Prostate gland (tissue), 2 donors: ENCODE measurements around the gene COL16A1. TPM values are rescaled to one million over a fixed set of nuclear protein-coding genes. Genes with fewer than 3 reads are reported as not detected.
"Not testable (repeated sequence)": the region's sequence is repeated elsewhere in the genome, so short reads cannot be mapped to it uniquely, and the experiment has no call there.

Experiments used
- DNase-seq: peaks from one replicate; pipeline ENCODE4 v3.0.0-alpha.2; 2019; ENCODE audit warnings: low spot score
- H3K27ac ChIP-seq, 2 donors: fragments of 200-600 bp; sonication (generic); 2 replicates each; pipeline ENCODE4 v1.5.1; 2017 to 2019
- H3K27me3 ChIP-seq: fragments of 200-600 bp; sonication (generic); replicated peaks from 2 replicates; pipeline ENCODE4 v1.5.1; 2019; ENCODE audit not compliant: insufficient read depth
- H3K36me3 ChIP-seq, 2 donors: fragments of 200-600 bp; sonication (generic); 1 replicate in 1 of 2; 2 replicates in 1 of 2; pipeline versions ENCODE4 v1.5.1 to v1.8.1; 2017 to 2019
- H3K4me1 ChIP-seq: fragments of 200-600 bp; sonication (generic); replicated peaks from 2 replicates; pipeline ENCODE4 v1.5.1; 2019
- H3K4me3 ChIP-seq, 2 donors: fragments of 200-600 bp; sonication (generic); 2 replicates each; pipeline ENCODE4 v1.5.1; 2017 to 2019
- H3K9me3 ChIP-seq: fragments of 200-600 bp; sonication (generic); 2 replicates; pipeline ENCODE4 v1.5.1; 2017
- POLR2A ChIP-seq: fragments of 450-650 bp; IDR thresholded peaks from one replicate; pipeline ENCODE4 v1.6.1; 2016; ENCODE audit warnings: antibody characterized with exemption, mild to moderate bottlenecking
- POLR2AphosphoS5 ChIP-seq: sonication (generic); formaldehyde crosslinking; IDR thresholded peaks from one replicate; pipeline ENCODE4 v1.6.1; 2017; ENCODE audit warnings: antibody characterized with exemption
- WGBS: methylation state at CpG from one replicate; pipeline ENCODE4 v1.1.5; 2018; 5-methylcytosine and 5-hydroxymethylcytosine counted together
- intact Hi-C: fragments of 100-400 bp; cut with DNase I; formaldehyde crosslinking; loops from one replicate; pipeline ENCODE4 v1.14.2; 2022
- total RNA-seq, 2 donors: library from RNA; depleted of rRNA; stranded (reverse); fragments of >200 nt; gene quantifications; one replicate each; pipeline ENCODE4 v1.1.0, GENCODE V29; 2016
- TF ChIP-seq, protein P1 (sequence below), 4 experiments: fragments of 200-600 bp in 2 of 4; fragments of 450-650 bp in 2 of 4; sonication (generic) in 2 of 4; IDR thresholded peaks; 1 replicate in 3 of 4; 2 replicates in 1 of 4; pipeline ENCODE4 v1.5.1; 2016 to 2019; ENCODE audit warnings: antibody characterized with exemption in 4 of 4, mild to moderate bottlenecking in 2 of 4, moderate library complexity in 2 of 4

Gene COL16A1
- total RNA-seq, 2 donors from 2014 or later: 45.3 to 89.4 TPM

DNA sequence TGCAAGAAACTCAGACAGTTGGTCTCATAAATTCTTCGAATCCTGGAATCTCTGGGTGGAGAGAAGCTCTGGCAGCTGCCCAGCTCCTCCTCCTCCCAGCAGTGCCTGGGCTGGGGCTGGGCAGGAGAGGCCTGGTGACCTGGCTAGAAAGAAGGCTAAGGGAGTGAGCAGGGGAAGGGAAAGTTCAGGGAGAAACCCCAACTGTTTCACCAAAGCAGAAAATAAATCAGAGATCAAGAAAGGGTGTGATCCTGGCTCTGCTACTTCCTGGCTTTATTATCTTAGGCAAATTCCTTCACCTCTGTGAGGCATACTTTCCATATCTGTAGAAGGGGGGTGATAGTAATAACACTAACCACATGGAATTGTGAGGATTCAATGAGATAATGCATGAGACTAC, 8.8 kb upstream of the COL16A1 start:
- WGBS: 17% methylated on average over 1 of the region's 1 CpG
- intact Hi-C loops: loop anchor here (5.0 kb wide), 1 partner anchor 135 kb away; the partner anchor contains the start of gene TINAGL1
- Histone ChIP-seq H3K27ac (peak overlapping the region; percentile 49 to 85), H3K36me3 (no peaks in the 10 kb centered on the region), H3K27me3 (peaks cover 1% of the 10 kb centered on the region), H3K9me3 (no peaks in the 10 kb centered on the region), H3K4me1 (no peaks in the 10 kb centered on the region), H3K4me3 (no peak overlapping the region)
- no peak for DNase-seq
- TF ChIP-seq POLR2A (no peak), POLR2AphosphoS5 (peak; percentile 26)
- TF ChIP-seq, protein P1, sequence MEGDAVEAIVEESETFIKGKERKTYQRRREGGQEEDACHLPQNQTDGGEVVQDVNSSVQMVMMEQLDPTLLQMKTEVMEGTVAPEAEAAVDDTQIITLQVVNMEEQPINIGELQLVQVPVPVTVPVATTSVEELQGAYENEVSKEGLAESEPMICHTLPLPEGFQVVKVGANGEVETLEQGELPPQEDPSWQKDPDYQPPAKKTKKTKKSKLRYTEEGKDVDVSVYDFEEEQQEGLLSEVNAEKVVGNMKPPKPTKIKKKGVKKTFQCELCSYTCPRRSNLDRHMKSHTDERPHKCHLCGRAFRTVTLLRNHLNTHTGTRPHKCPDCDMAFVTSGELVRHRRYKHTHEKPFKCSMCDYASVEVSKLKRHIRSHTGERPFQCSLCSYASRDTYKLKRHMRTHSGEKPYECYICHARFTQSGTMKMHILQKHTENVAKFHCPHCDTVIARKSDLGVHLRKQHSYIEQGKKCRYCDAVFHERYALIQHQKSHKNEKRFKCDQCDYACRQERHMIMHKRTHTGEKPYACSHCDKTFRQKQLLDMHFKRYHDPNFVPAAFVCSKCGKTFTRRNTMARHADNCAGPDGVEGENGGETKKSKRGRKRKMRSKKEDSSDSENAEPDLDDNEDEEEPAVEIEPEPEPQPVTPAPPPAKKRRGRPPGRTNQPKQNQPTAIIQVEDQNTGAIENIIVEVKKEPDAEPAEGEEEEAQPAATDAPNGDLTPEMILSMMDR (IDR thresholded peaks at IDR 0.05): no peak

DNA sequence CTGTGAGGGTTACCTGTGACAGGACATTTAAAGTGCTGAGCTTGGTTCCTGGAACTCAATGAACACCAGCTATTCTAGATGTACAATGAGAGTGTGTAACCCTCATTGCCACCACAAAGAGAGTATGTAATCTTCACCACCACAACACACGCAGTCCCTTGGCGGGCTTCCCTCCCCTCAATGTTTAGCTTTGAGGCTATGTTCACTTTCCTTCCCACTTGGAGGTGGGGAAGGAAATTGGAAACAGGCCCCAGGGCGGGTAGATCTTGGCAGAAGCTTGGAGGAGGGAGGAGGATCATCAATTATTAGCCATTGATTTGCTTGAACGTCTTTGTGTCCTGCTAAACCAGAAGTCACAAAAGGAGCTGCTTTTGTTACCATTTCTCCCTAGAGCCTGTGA, 8.3 kb upstream of the COL16A1 start:
- 31% methylated on average over 4 of the region's 4 CpGs for WGBS
- TF ChIP-seq POLR2AphosphoS5 (no peak), POLR2A (no peak)
- TF ChIP-seq, protein P1 (IDR thresholded peaks at IDR 0.05): no peak
- Histone ChIP-seq H3K4me1 (no peaks in the 10 kb centered on the region), H3K27me3 (no peaks in the 10 kb centered on the region), H3K36me3 (no peaks in the 10 kb centered on the region), H3K9me3 (no peaks in the 10 kb centered on the region), H3K27ac (peak overlapping the region in 1 of 2 donors; percentile 49), H3K4me3 (no peak overlapping the region)
- intact Hi-C loops: loop anchor here (5.0 kb wide), 1 partner anchor 135 kb away; the partner anchor contains the start of gene TINAGL1
- no peak for DNase-seq

DNA sequence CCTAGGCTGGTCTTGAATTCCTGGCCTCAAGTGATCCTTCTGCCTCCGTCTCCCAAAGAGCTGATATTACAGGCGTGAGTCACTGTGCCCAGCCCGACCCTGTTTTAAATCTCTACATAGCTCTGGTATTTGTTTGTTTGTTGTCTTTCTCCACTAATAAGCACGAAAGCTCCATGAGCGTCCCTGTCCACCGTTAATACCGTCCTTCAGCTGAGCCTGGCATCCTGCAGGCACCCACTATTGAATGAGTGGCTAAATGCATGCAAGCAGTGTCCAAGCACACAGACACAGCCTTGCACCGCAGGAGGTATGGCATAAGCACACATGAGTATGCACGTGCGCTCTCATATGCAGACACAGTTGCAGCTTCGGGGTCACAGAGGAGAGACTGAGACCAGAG, 4.5 kb upstream of the COL16A1 start:
- H3K36me3 ChIP-seq: no peaks in the 10 kb centered on the region
- WGBS: 92% methylated on average over 11 of the region's 11 CpGs
- intact Hi-C loops: no loop called here
- H3K9me3 ChIP-seq: no peaks in the 10 kb centered on the region
- TF ChIP-seq, protein P1 (IDR thresholded peaks at IDR 0.05): no peak
- TF ChIP-seq POLR2A (no peak), POLR2AphosphoS5 (no peak)
- H3K4me1 ChIP-seq: peaks cover 10% of the 10 kb centered on the region
- DNase-seq: no peak
- no peak overlapping the region for H3K27ac ChIP-seq
- no peak overlapping the region for H3K4me3 ChIP-seq
- no peaks in the 10 kb centered on the region for H3K27me3 ChIP-seq

DNA sequence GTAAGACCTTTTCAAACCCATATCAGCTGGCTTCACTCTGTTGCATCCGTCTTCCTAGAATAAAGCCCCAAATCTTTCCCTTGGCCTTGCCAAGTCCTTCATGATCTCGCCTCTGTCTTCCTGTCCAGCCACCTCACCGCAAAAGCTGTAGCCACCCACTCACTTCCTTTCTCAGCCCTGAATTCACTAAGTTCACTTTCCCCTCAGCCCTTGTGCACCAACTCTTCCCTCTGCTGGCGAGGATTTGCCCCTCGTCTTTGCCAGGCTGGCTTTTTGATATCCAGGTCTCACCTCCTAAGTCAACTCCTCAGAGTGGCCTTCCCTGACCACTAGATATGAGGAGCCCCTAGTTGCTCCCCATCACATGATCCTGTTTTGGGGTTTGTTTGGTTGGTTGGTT, 3.9 kb upstream of the COL16A1 start:
- no peak for TF ChIP-seq POLR2AphosphoS5
- no peak for TF ChIP-seq POLR2A
- TF ChIP-seq, protein P1 (IDR thresholded peaks at IDR 0.05): no peak
- H3K4me1 ChIP-seq: peaks cover 10% of the 10 kb centered on the region
- no peak for DNase-seq
- intact Hi-C loops: no loop called here
- no peaks in the 10 kb centered on the region for H3K9me3 ChIP-seq
- H3K27me3 ChIP-seq: no peaks in the 10 kb centered on the region
- no peak overlapping the region for H3K4me3 ChIP-seq
- no peaks in the 10 kb centered on the region for H3K36me3 ChIP-seq
- no peak overlapping the region for H3K27ac ChIP-seq
- 49% methylated on average over 5 of the region's 5 CpGs for WGBS

DNA sequence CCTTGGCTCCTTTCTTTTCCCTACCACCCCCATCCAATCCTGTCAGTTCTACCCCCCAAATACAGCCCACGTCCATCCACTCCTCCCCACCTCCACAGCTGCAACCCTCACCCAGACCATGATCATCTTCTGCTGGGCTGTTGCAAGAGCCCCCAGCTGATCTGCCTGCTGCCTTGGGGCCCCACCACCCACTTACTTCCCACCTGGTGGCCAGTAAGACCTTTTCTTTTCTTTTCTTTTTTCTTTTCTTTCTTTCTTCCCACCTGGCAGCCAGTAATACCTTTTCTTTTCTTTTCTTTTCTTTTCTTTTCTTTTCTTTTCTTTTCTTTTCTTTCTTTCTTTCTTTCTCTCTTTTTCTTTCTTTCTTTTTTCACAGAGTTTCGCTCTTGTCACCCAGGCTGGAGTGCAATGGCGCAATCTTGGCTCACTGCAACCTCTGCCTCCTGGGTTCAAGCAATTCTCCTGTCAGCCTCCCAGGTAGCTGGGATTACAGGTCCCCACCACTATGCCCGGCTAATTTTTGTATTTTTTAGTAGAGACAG, 3.3 kb upstream of the COL16A1 start:
- H3K36me3 ChIP-seq, DNase-seq, intact Hi-C loops, H3K4me3 ChIP-seq, H3K9me3 ChIP-seq, H3K4me1 ChIP-seq, H3K27me3 ChIP-seq, H3K27ac ChIP-seq: not testable (repeated sequence)
- WGBS: 84% methylated on average over 4 of the region's 4 CpGs
